A549 (cell line): ENCODE data around the gene OR10G7. TPM values are rescaled to one million over a fixed set of nuclear protein-coding genes. Genes with fewer than 3 reads are reported as not detected.

Experiments
- ATAC-seq, 2 experiments: fragments of 200-7000 bp in 1 of 2; fragments of >200 bp in 1 of 2; cut with Nextera tagmentation in 1 of 2; cut with Tn5 transposase in 1 of 2; 3 replicates each; pipeline versions ENCODE4 v1.8.0 to v1.9.1; 2018 to 2020; ENCODE audit warnings: mild to moderate bottlenecking in 1 of 2, moderate library complexity in 1 of 2
- CTCF ChIA-PET: fragments of 300-600 bp; sonication (Branson Sonifier 250); formaldehyde crosslinking; extraction: SDS; loops from one replicate; lab custom pipeline; 2021; ENCODE audit warnings: antibody characterized with exemption, inconsistent platforms; lab: Yijun Ruan, JAX
- POLR2A ChIA-PET: fragments of 350-600 bp; formaldehyde crosslinking; extraction: SDS; loops from one replicate; lab custom pipeline; 2021; ENCODE audit warnings: antibody characterized with exemption, inconsistent platforms; lab: Yijun Ruan, JAX
- DNase-seq, 2 experiments: peaks; one replicate each; pipeline versions ENCODE4 v3.0.0 to v3.0.0-alpha.2; 2011 to 2016; ENCODE audit warnings: low read depth in 1 of 2, low spot score in 1 of 2
- FAIRE-seq: peaks from 2 replicates; lab custom pipeline; 2011; peaks lifted over from hg19 to GRCh38; lab: Jason Lieb, UNC
- H3K27ac ChIP-seq, 2 experiments: fragments of >200 bp; sonication (Bioruptor Twin); formaldehyde crosslinking; 3 replicates each; pipeline ENCODE4 v1.5.1; 2016 to 2017
- H3K4me1 ChIP-seq: fragments of >200 bp; sonication (Bioruptor Twin); formaldehyde crosslinking; 3 replicates; pipeline ENCODE4 v1.6.1; 2016
- H3K4me2 ChIP-seq: fragments of >200 bp; sonication (Bioruptor Twin); formaldehyde crosslinking; 3 replicates; pipeline ENCODE4 v1.6.1; 2016
- H3K4me3 ChIP-seq: fragments of >200 bp; sonication (Bioruptor Twin); formaldehyde crosslinking; 3 replicates; pipeline ENCODE4 v1.5.1; 2016
- H3K9me3 ChIP-seq: fragments of >200 bp; sonication (Bioruptor Twin); formaldehyde crosslinking; 3 replicates; pipeline ENCODE4 v1.6.1; 2016
- ATOH8 ChIP-seq: fragments of 250-450 bp; sonication (Bioruptor Pico); IDR thresholded peaks from 2 replicates; pipeline ENCODE4 v1.5.0; 2020; ENCODE audit warnings: low read depth, mild to moderate bottlenecking, moderate library complexity
- BCL3 ChIP-seq: fragments of >200 bp; sonication (Bioruptor Twin); formaldehyde crosslinking; IDR thresholded peaks from 3 replicates; pipeline ENCODE4 v1.6.1; 2016
- CEBPB ChIP-seq, 2 experiments: fragments of >200 bp in 1 of 2; sonication (Bioruptor Twin) in 1 of 2; formaldehyde crosslinking in 1 of 2; IDR thresholded peaks; 2 replicates each; pipeline ENCODE4 v1.6.1; 2012 to 2016
- EHF ChIP-seq: fragments of 250-450 bp; sonication (Bioruptor Pico); IDR thresholded peaks from 2 replicates; pipeline ENCODE4 v1.5.0; 2020; ENCODE audit warnings: mild to moderate bottlenecking
- ESRRA ChIP-seq: fragments of 150-350 bp; IDR thresholded peaks from 2 replicates; pipeline ENCODE4 v1.6.1; 2014; ENCODE audit warnings: mild to moderate bottlenecking, low read length, borderline replicate concordance
- FOSL2 ChIP-seq, 2 experiments: fragments of 450-650 bp in 1 of 2; fragments of >200 bp in 1 of 2; sonication (Bioruptor Twin) in 1 of 2; formaldehyde crosslinking; IDR thresholded peaks; 2 replicates each; pipeline versions ENCODE4 v1.5.0 to v1.6.1; 2016 to 2020; ENCODE audit warnings: mild to moderate bottlenecking in 1 of 2, moderate library complexity in 1 of 2
- FOXS1 ChIP-seq: fragments of 250-450 bp; sonication (Bioruptor Pico); IDR thresholded peaks from 2 replicates; pipeline ENCODE4 v1.5.0; 2020; ENCODE audit warnings: mild to moderate bottlenecking, moderate library complexity
- HDAC2 ChIP-seq: fragments of 200-600 bp; sonication (generic); IDR thresholded peaks from 2 replicates; pipeline ENCODE4 v1.6.1; 2016
- HOXA7 ChIP-seq: fragments of 250-450 bp; sonication (Bioruptor Pico); IDR thresholded peaks from 2 replicates; pipeline ENCODE4 v1.5.0; 2020; ENCODE audit warnings: mild to moderate bottlenecking, moderate library complexity
- JUN ChIP-seq, 2 experiments: fragments of >200 bp; sonication (Bioruptor Twin); formaldehyde crosslinking; IDR thresholded peaks; 2 replicates in 1 of 2; 3 replicates in 1 of 2; pipeline ENCODE4 v1.6.1; 2016 to 2017
- MAX ChIP-seq: IDR thresholded peaks from 2 replicates; pipeline ENCODE4 v1.6.1; 2012
- MYC ChIP-seq: IDR thresholded peaks from 2 replicates; pipeline ENCODE4 v1.6.1; 2012; ENCODE audit warnings: mild to moderate bottlenecking, inconsistent platforms, low read length, improper control_type of control experiment, borderline replicate concordance
- NFE2L2 ChIP-seq: fragments of 150-350 bp; conservative IDR thresholded peaks from 2 replicates; pipeline ENCODE4 v1.6.1; 2014; ENCODE audit warnings: low read length
- PBX3 ChIP-seq: IDR thresholded peaks from 2 replicates; pipeline ENCODE4 v1.6.1; 2012
- PHF8 ChIP-seq: fragments of 200-600 bp; sonication (generic); IDR thresholded peaks from 2 replicates; pipeline ENCODE4 v1.6.1; 2016; ENCODE audit warnings: low read depth, mild to moderate bottlenecking, antibody characterized with exemption, moderate library complexity, borderline replicate concordance
- POLR2A ChIP-seq: IDR thresholded peaks from 2 replicates; pipeline ENCODE4 v1.6.1; 2012; ENCODE audit warnings: mild to moderate bottlenecking, low read length
- RAD21 ChIP-seq, 2 experiments: fragments of >200 bp in 1 of 2; sonication (Bioruptor Twin) in 1 of 2; formaldehyde crosslinking in 1 of 2; IDR thresholded peaks in 1 of 2; conservative IDR thresholded peaks in 1 of 2; 2 replicates in 1 of 2; 3 replicates in 1 of 2; pipeline ENCODE4 v1.6.1; 2012 to 2018; ENCODE audit warnings: inconsistent platforms in 1 of 2
- RFX5 ChIP-seq: fragments of 450-650 bp; IDR thresholded peaks from 2 replicates; pipeline ENCODE4 v1.7.1; 2014; ENCODE audit warnings: antibody characterized with exemption, mild to moderate bottlenecking, moderate library complexity
- TP53 ChIP-seq: fragments of 250-450 bp; sonication (Bioruptor Pico); IDR thresholded peaks from 2 replicates; pipeline ENCODE4 v1.5.0; 2021; ENCODE audit warnings: mild to moderate bottlenecking, moderate library complexity
- ZC3H11A ChIP-seq: fragments of 450-650 bp; IDR thresholded peaks from 2 replicates; pipeline ENCODE4 v1.6.1; 2014; ENCODE audit warnings: antibody characterized with exemption, mild to moderate bottlenecking
- ZNF302 ChIP-seq: fragments of 250-450 bp; sonication (Bioruptor Pico); IDR thresholded peaks from 2 replicates; pipeline ENCODE4 v1.9.0; 2021; ENCODE audit warnings: inconsistent platforms, mild to moderate bottlenecking, moderate library complexity
- ZSCAN20 ChIP-seq: fragments of 250-450 bp; sonication (Bioruptor Pico); IDR thresholded peaks from 2 replicates; pipeline ENCODE4 v1.8.0; 2022; ENCODE audit warnings: mild to moderate bottlenecking, moderate library complexity
- WGBS: methylation state at CpG from one replicate; pipeline ENCODE4 v1.1.6; 2017; ENCODE audit errors: missing lambda C conversion rate; 5-methylcytosine and 5-hydroxymethylcytosine counted together
- polyA plus RNA-seq, 4 experiments: library from polyadenylated mRNA; depleted of rRNA in 3 of 4; stranded (reverse); fragments of >200 nt; fragmentation: RNase III in 1 of 4; extraction: RNeasy Plus Mini Kit Qiagen cat#74134 plus additional on column Dnase treatment in 1 of 4; gene quantifications; 2 replicates in 3 of 4; 3 replicates in 1 of 4; pipeline ENCODE4 v1.2.3, GENCODE V29; 2011 to 2017
- TF ChIP-seq, protein P1 (sequence below): fragments of 200-600 bp; sonication (generic); IDR thresholded peaks from 2 replicates; pipeline ENCODE4 v1.6.1; 2016; ENCODE audit warnings: antibody characterized with exemption, mild to moderate bottlenecking, moderate library complexity
- TF ChIP-seq, protein P2 (sequence below): fragments of 250-450 bp; sonication (Bioruptor Pico); IDR thresholded peaks from 2 replicates; pipeline ENCODE4 v1.5.0; 2021; ENCODE audit warnings: mild to moderate bottlenecking, moderate library complexity, borderline replicate concordance

Gene OR10G7
- polyA plus RNA-seq, 2 of the 4 experiments (the other 2 are of a cell fraction): not detected

- TF ChIP-seq, protein P1, sequence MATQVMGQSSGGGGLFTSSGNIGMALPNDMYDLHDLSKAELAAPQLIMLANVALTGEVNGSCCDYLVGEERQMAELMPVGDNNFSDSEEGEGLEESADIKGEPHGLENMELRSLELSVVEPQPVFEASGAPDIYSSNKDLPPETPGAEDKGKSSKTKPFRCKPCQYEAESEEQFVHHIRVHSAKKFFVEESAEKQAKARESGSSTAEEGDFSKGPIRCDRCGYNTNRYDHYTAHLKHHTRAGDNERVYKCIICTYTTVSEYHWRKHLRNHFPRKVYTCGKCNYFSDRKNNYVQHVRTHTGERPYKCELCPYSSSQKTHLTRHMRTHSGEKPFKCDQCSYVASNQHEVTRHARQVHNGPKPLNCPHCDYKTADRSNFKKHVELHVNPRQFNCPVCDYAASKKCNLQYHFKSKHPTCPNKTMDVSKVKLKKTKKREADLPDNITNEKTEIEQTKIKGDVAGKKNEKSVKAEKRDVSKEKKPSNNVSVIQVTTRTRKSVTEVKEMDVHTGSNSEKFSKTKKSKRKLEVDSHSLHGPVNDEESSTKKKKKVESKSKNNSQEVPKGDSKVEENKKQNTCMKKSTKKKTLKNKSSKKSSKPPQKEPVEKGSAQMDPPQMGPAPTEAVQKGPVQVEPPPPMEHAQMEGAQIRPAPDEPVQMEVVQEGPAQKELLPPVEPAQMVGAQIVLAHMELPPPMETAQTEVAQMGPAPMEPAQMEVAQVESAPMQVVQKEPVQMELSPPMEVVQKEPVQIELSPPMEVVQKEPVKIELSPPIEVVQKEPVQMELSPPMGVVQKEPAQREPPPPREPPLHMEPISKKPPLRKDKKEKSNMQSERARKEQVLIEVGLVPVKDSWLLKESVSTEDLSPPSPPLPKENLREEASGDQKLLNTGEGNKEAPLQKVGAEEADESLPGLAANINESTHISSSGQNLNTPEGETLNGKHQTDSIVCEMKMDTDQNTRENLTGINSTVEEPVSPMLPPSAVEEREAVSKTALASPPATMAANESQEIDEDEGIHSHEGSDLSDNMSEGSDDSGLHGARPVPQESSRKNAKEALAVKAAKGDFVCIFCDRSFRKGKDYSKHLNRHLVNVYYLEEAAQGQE: no peak
- TF ChIP-seq PHF8: no peak
- no peak for TF ChIP-seq ZSCAN20 (CRISPR knock-in tag)
- no peak for TF ChIP-seq ATOH8
- TF ChIP-seq ESRRA: no peak
- TF ChIP-seq CEBPB (IDR thresholded peaks at IDR 0.05): no peak
- no peak for TF ChIP-seq FOXS1 (CRISPR knock-in tag)
These were observed 44.5 kb upstream of the OR10G7 start (continued) for GRCh38 chr11:124085583-124085982.

DNA sequence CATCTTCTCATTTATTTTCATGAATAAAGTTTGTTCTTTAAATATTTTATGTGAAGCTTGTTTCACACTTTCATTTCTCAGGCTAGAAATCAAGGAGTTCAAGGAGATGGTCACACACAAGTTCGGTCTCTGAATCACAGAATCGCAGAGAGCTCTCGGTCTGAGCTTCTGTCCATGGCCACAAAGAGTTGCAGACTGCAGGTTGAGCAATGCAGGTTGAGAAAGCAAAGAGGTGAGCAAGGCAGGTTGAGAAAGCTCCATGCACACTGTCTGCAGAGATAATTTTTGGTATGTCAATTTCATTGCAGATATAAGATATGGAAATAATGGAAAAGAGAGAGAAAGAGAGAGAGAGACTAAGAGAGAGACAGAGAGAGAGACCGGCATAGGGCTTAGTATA, 41.2 kb upstream of the OR10G7 start:
- FAIRE-seq: no peak
- Histone ChIP-seq H3K4me2 (no peak overlapping the region), H3K4me1 (no peaks in the 10 kb centered on the region), H3K27ac (no peak overlapping the region), H3K4me3 (no peak overlapping the region), H3K9me3 (no peaks in the 10 kb centered on the region)
- WGBS: 24% methylated on average over 4 of the region's 4 CpGs
- POLR2A ChIA-PET: no interaction called here
- ATAC-seq: no peak
- DNase-seq: no peak
- TF ChIP-seq JUN (IDR thresholded peaks at IDR 0.05) (no peak), ZC3H11A (no peak), MYC (no peak), RFX5 (no peak), HOXA7 (CRISPR knock-in tag) (no peak), EHF (CRISPR knock-in tag) (no peak), HDAC2 (no peak), CEBPB (IDR thresholded peaks at IDR 0.05) (no peak), NFE2L2 (no peak)
- TF ChIP-seq, protein P2, sequence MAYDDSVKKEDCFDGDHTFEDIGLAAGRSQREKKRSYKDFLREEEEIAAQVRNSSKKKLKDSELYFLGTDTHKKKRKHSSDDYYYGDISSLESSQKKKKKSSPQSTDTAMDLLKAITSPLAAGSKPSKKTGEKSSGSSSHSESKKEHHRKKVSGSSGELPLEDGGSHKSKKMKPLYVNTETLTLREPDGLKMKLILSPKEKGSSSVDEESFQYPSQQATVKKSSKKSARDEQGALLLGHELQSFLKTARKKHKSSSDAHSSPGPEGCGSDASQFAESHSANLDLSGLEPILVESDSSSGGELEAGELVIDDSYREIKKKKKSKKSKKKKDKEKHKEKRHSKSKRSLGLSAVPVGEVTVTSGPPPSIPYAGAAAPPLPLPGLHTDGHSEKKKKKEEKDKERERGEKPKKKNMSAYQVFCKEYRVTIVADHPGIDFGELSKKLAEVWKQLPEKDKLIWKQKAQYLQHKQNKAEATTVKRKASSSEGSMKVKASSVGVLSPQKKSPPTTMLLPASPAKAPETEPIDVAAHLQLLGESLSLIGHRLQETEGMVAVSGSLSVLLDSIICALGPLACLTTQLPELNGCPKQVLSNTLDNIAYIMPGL (CRISPR knock-in tag): no peak
- CTCF ChIA-PET: interaction anchor here (1.4 to 1.7 kb wide), 2 partner anchors 13 to 113 kb away, joined by 3 to 7 read pairs; no protein-coding TSS in a partner anchor

- H3K4me2 ChIP-seq: no peak overlapping the region
- no peak for DNase-seq
- H3K9me3 ChIP-seq: no peaks in the 10 kb centered on the region
- WGBS: 46% methylated on average over 3 of the region's 3 CpGs
- CTCF ChIA-PET: interaction anchor here (0.8 to 1.7 kb wide), 3 partner anchors 10 to 114 kb away, joined by 3 to 7 read pairs (median 4); no protein-coding TSS in a partner anchor
- no peak for FAIRE-seq
- POLR2A ChIA-PET: no interaction called here
- ATAC-seq: no peak
- H3K4me3 ChIP-seq: no peak overlapping the region
- H3K4me1 ChIP-seq: no peaks in the 10 kb centered on the region
- no peak overlapping the region for H3K27ac ChIP-seq
- TF ChIP-seq POLR2A: no peak
- TF ChIP-seq MAX: no peak
- no peak for TF ChIP-seq MYC
- TF ChIP-seq PBX3: no peak
- TF ChIP-seq TP53 (CRISPR knock-in tag): no peak
- TF ChIP-seq BCL3: no peak
- TF ChIP-seq ZNF302: no peak
- TF ChIP-seq RAD21 (conservative IDR thresholded peaks at IDR 0.05 in 1 of 2, IDR thresholded peaks at IDR 0.05 in 1 of 2): no peak
- TF ChIP-seq ESRRA: no peak
- TF ChIP-seq, protein P2 (CRISPR knock-in tag): no peak
- no peak for TF ChIP-seq FOSL2 (IDR thresholded peaks at IDR 0.05)
- TF ChIP-seq FOSL2 (CRISPR knock-in tag; IDR thresholded peaks at IDR 0.05): no peak
- TF ChIP-seq CEBPB (IDR thresholded peaks at IDR 0.05): no peak
- TF ChIP-seq HDAC2: no peak
These were observed 40.4 kb upstream of the OR10G7 start for GRCh38 chr11:124081483-124081882.
